NCI-H748 treated with DMSO at 0.1 percent for 48 hours (cell line): ENCODE results near the gene PTDSS2.
"Not testable (repeated sequence)": the region's sequence is repeated elsewhere in the genome, so short reads cannot be mapped to it uniquely, and the experiment has no call there.

Source experiments
- DNase-seq: peaks from one replicate; lab custom pipeline; 2025; lab: John Stamatoyannopoulos, UW

PTDSS2 gene

GRCh38 chr11:468493-468892 lies 18.4 kb downstream of the PTDSS2 start:
- DNase-seq, result no peak

GRCh38 chr11:469026-469683 lies 19.1 kb downstream of the PTDSS2 start:
- not testable (repeated sequence) for DNase-seq

GRCh38 chr11:469684-470560 lies 19.8 kb downstream of the PTDSS2 start:
- DNase-seq, result no peak

GRCh38 chr11:471468-472145 lies 21.5 kb downstream of the PTDSS2 start:
- DNase-seq, result no peak

- no peak for DNase-seq
Measured at GRCh38 chr11:472272-472671, 22.2 kb downstream of the PTDSS2 start.

GRCh38 chr11:472816-473215 lies 22.7 kb downstream of the PTDSS2 start:
- DNase-seq, result no peak

- no peak for DNase-seq
Measured at GRCh38 chr11:473415-473814, 23.3 kb downstream of the PTDSS2 start.

GRCh38 chr11:473962-474785 lies 24.1 kb downstream of the PTDSS2 start:
- DNase-seq, result no peak

- DNase-seq, result no peak
Measured at GRCh38 chr11:474914-475506, 24.9 kb downstream of the PTDSS2 start.

- no peak for DNase-seq
Measured at GRCh38 chr11:475941-476340, 25.9 kb downstream of the PTDSS2 start.

GRCh38 chr11:476416-476815 lies 26.3 kb downstream of the PTDSS2 start:
- no peak for DNase-seq

- no peak for DNase-seq
Measured at GRCh38 chr11:477052-477715, 27.1 kb downstream of the PTDSS2 start.

GRCh38 chr11:479311-479710 lies 29.2 kb downstream of the PTDSS2 start:
- no peak for DNase-seq

GRCh38 chr11:484616-485015 lies 34.5 kb downstream of the PTDSS2 start:
- no peak for DNase-seq

- DNase-seq, result no peak
Measured at GRCh38 chr11:486189-486588, 36.1 kb downstream of the PTDSS2 start.

GRCh38 chr11:487571-488021 lies 37.5 kb downstream of the PTDSS2 start:
- no peak for DNase-seq

- DNase-seq, result no peak
Measured at GRCh38 chr11:488062-488461, 38.0 kb downstream of the PTDSS2 start.

GRCh38 chr11:488579-488978 lies 38.5 kb downstream of the PTDSS2 start:
- DNase-seq, result no peak

GRCh38 chr11:488992-489391 lies 38.9 kb downstream of the PTDSS2 start:
- DNase-seq, result no peak

GRCh38 chr11:489610-490185 lies 39.6 kb downstream of the PTDSS2 start:
- no peak for DNase-seq
